ENCODE measurements around the gene MAP6D1. TPM values are rescaled to one million over a fixed set of nuclear protein-coding genes. Genes with fewer than 3 reads are reported as not detected.
A peak's percentile ranks its signal among the peaks of the same experiment; 100 is the strongest.

The MAP6D1 gene
- total RNA-seq = 1 to 10 TPM; 3.7 to 3.8 TPM
- polyA plus RNA-seq = 3.6 TPM

GRCh38 chr3:183825456-183826161 is at the start of gene MAP6D1:
MAP6D1 (minus strand) TSS chr3:183825577; CDS start chr3:183825547, 30 bp downstream.
- POLR2A ChIA-PET = interaction anchor here (2.1 kb wide), 1 partner anchor 10 kb away, joined by 10 read pairs; no protein-coding TSS in a partner anchor
- Mint-ChIP-seq H3K36me3 (peaks cover 0 to 23% (median 2%) of the 10 kb centered on the region in 3 donors), H3K27ac (peak within 1 kb of the TSS in 7 of 8 donors; percentile 16 to 90 (median 62)), H3K4me3 (peak within 1 kb of the TSS; percentile 77 to 90 (median 82)), H3K27me3 (no peaks in the 10 kb centered on the region), H3K4me1 (peaks cover 11 to 23% (median 19%) of the 10 kb centered on the region in 3 donors), H3K9me3 (no peaks in the 10 kb centered on the region)
- Histone ChIP-seq H3K27ac (ENCODE audit: low read depth, low read length) (no peak within 1 kb of the TSS), H3K9me3 (ENCODE audit: low read length) (no peaks in the 10 kb centered on the region), H3K4me1 (ENCODE audit: insufficient read depth, low read length) (peaks cover 10% of the 10 kb centered on the region), H3K4me3 (ENCODE audit: low read length) (peak within 1 kb of the TSS; percentile 46), H3K36me3 (ENCODE audit: insufficient read depth, low read length) (no peaks in the 10 kb centered on the region), H3K27me3 (ENCODE audit: insufficient read depth, low read length, poor library complexity, severe bottlenecking) (no peaks in the 10 kb centered on the region)
- DNase-seq = peak; percentile 24 to 71 (median 40)
- CTCF ChIA-PET = interaction anchor here (1.3 to 2.5 kb wide), 5 partner anchors 8 to 66 kb away, joined by 4 to 8 read pairs (median 4); partner anchors contain the start of gene PARL

- Mint-ChIP-seq H3K9me3 (no peaks in the 10 kb centered on the region), H3K27ac (peak overlapping the region in 1 of 8 donors; percentile 47), H3K4me1 (peaks cover 43 to 67% (median 62%) of the 10 kb centered on the region in 3 donors), H3K4me3 (no peak overlapping the region), H3K36me3 (peaks cover 0 to 46% (median 3%) of the 10 kb centered on the region in 3 donors), H3K27me3 (no peaks in the 10 kb centered on the region)
- Histone ChIP-seq H3K27me3 (ENCODE audit: insufficient read depth, low read length, poor library complexity, severe bottlenecking) (no peaks in the 10 kb centered on the region), H3K9me3 (ENCODE audit: low read length) (no peaks in the 10 kb centered on the region), H3K27ac (ENCODE audit: low read depth, low read length) (no peak overlapping the region), H3K36me3 (ENCODE audit: insufficient read depth, low read length) (no peaks in the 10 kb centered on the region), H3K4me3 (ENCODE audit: low read length) (no peak overlapping the region), H3K4me1 (ENCODE audit: insufficient read depth, low read length) (peaks cover 14% of the 10 kb centered on the region)
- DNase-seq = no peak
- POLR2A ChIA-PET = no interaction called here
- CTCF ChIA-PET = no interaction called here
Measured at GRCh38 chr3:183873914-183874313, 48.5 kb upstream of the MAP6D1 start.

- Mint-ChIP-seq H3K9me3 (no peaks in the 10 kb centered on the region), H3K27me3 (no peaks in the 10 kb centered on the region), H3K27ac (peak overlapping the region in 1 of 8 donors; percentile 3), H3K36me3 (peaks cover 0 to 43% (median 0%) of the 10 kb centered on the region in 3 donors), H3K4me1 (peaks cover 32 to 46% (median 45%) of the 10 kb centered on the region in 3 donors), H3K4me3 (no peak overlapping the region)
- POLR2A ChIA-PET = no interaction called here
- no peaks in the 10 kb centered on the region for H3K9me3 ChIP-seq (ENCODE audit: low read length)
- no peak for DNase-seq
- H3K36me3 ChIP-seq (ENCODE audit: insufficient read depth, low read length) = no peaks in the 10 kb centered on the region
- no peak overlapping the region for H3K4me3 ChIP-seq (ENCODE audit: low read length)
- H3K27me3 ChIP-seq (ENCODE audit: insufficient read depth, low read length, poor library complexity, severe bottlenecking) = no peaks in the 10 kb centered on the region
- H3K27ac ChIP-seq (ENCODE audit: low read depth, low read length) = no peak overlapping the region
- CTCF ChIA-PET = no interaction called here
- peaks cover 14% of the 10 kb centered on the region for H3K4me1 ChIP-seq (ENCODE audit: insufficient read depth, low read length)
Measured at GRCh38 chr3:183871541-183871940, 46.2 kb upstream of the MAP6D1 start.

GRCh38 chr3:183870563-183870962 is 45.2 kb upstream of the MAP6D1 start:
- no peaks in the 10 kb centered on the region for H3K9me3 ChIP-seq (ENCODE audit: low read length)
- CTCF ChIA-PET = no interaction called here
- DNase-seq = peak in 1 of 5 donors; percentile 31
- Mint-ChIP-seq H3K27ac (peak overlapping the region in 4 of 8 donors; percentile 0 to 82 (median 43)), H3K4me3 (no peak overlapping the region), H3K9me3 (no peaks in the 10 kb centered on the region), H3K27me3 (no peaks in the 10 kb centered on the region), H3K4me1 (peaks cover 31 to 44% (median 42%) of the 10 kb centered on the region in 3 donors), H3K36me3 (peaks cover 0 to 44% (median under 1%) of the 10 kb centered on the region in 3 donors)
- H3K36me3 ChIP-seq (ENCODE audit: insufficient read depth, low read length) = no peaks in the 10 kb centered on the region
- H3K4me1 ChIP-seq (ENCODE audit: insufficient read depth, low read length) = peaks cover 14% of the 10 kb centered on the region
- POLR2A ChIA-PET = no interaction called here
- no peaks in the 10 kb centered on the region for H3K27me3 ChIP-seq (ENCODE audit: insufficient read depth, low read length, poor library complexity, severe bottlenecking)
- H3K4me3 ChIP-seq (ENCODE audit: low read length) = no peak overlapping the region
- no peak overlapping the region for H3K27ac ChIP-seq (ENCODE audit: low read depth, low read length)

- ChIA-PET CTCF (no interaction called here), POLR2A (no interaction called here)
- peaks cover 13% of the 10 kb centered on the region for H3K36me3 ChIP-seq (ENCODE audit: insufficient read depth, low read length)
- H3K9me3 ChIP-seq (ENCODE audit: low read length) = no peaks in the 10 kb centered on the region
- peak overlapping the region in 2 of 8 donors; percentile 23 to 84 for H3K27ac Mint-ChIP-seq
- H3K27me3 ChIP-seq (ENCODE audit: insufficient read depth, low read length, poor library complexity, severe bottlenecking) = no peaks in the 10 kb centered on the region
- no peaks in the 10 kb centered on the region for H3K9me3 Mint-ChIP-seq
- peaks cover 12% of the 10 kb centered on the region for H3K4me1 ChIP-seq (ENCODE audit: insufficient read depth, low read length)
- H3K27me3 Mint-ChIP-seq = no peaks in the 10 kb centered on the region
- no peak overlapping the region for H3K27ac ChIP-seq (ENCODE audit: low read depth, low read length)
- no peak overlapping the region for H3K4me3 ChIP-seq (ENCODE audit: low read length)
- peaks cover 27 to 39% (median 32%) of the 10 kb centered on the region in 3 donors for H3K4me1 Mint-ChIP-seq
- DNase-seq = no peak
- no peak overlapping the region for H3K4me3 Mint-ChIP-seq
- peaks cover 0 to 53% (median 8%) of the 10 kb centered on the region in 3 donors for H3K36me3 Mint-ChIP-seq
Measured at GRCh38 chr3:183868796-183869195, 43.4 kb upstream of the MAP6D1 start.

- H3K9me3 ChIP-seq (ENCODE audit: low read length) = no peaks in the 10 kb centered on the region
- H3K4me3 ChIP-seq (ENCODE audit: low read length) = no peak overlapping the region
- H3K27me3 Mint-ChIP-seq = no peaks in the 10 kb centered on the region
- H3K4me3 Mint-ChIP-seq = no peak overlapping the region
- no peaks in the 10 kb centered on the region for H3K27me3 ChIP-seq (ENCODE audit: insufficient read depth, low read length, poor library complexity, severe bottlenecking)
- H3K9me3 Mint-ChIP-seq = no peaks in the 10 kb centered on the region
- peaks cover 0 to 88% (median 24%) of the 10 kb centered on the region in 3 donors for H3K36me3 Mint-ChIP-seq
- peaks cover 38% of the 10 kb centered on the region for H3K36me3 ChIP-seq (ENCODE audit: insufficient read depth, low read length)
- POLR2A ChIA-PET = no interaction called here
- H3K27ac ChIP-seq (ENCODE audit: low read depth, low read length) = no peak overlapping the region
- H3K4me1 Mint-ChIP-seq = peaks cover 0 to 5% (median 4%) of the 10 kb centered on the region in 3 donors
- CTCF ChIA-PET = no interaction called here
- no peak overlapping the region for H3K27ac Mint-ChIP-seq
- no peaks in the 10 kb centered on the region for H3K4me1 ChIP-seq (ENCODE audit: insufficient read depth, low read length)
- no peak for DNase-seq
Measured at GRCh38 chr3:183862610-183863009, 37.2 kb upstream of the MAP6D1 start.

GRCh38 chr3:183857863-183858262 is 32.5 kb upstream of the MAP6D1 start:
- H3K27ac ChIP-seq (ENCODE audit: low read depth, low read length) = no peak overlapping the region
- no peaks in the 10 kb centered on the region for H3K27me3 ChIP-seq (ENCODE audit: insufficient read depth, low read length, poor library complexity, severe bottlenecking)
- POLR2A ChIA-PET = no interaction called here
- no peaks in the 10 kb centered on the region for H3K27me3 Mint-ChIP-seq
- no peaks in the 10 kb centered on the region for H3K4me1 ChIP-seq (ENCODE audit: insufficient read depth, low read length)
- DNase-seq = no peak
- peaks cover 0 to 17% (median 13%) of the 10 kb centered on the region in 3 donors for H3K4me1 Mint-ChIP-seq
- no peak overlapping the region for H3K4me3 ChIP-seq (ENCODE audit: low read length)
- no peaks in the 10 kb centered on the region for H3K9me3 Mint-ChIP-seq
- H3K36me3 Mint-ChIP-seq = peaks cover 0 to 80% (median 24%) of the 10 kb centered on the region in 3 donors
- H3K9me3 ChIP-seq (ENCODE audit: low read length) = no peaks in the 10 kb centered on the region
- no peak overlapping the region for H3K4me3 Mint-ChIP-seq
- peaks cover 22% of the 10 kb centered on the region for H3K36me3 ChIP-seq (ENCODE audit: insufficient read depth, low read length)
- peak overlapping the region in 4 of 8 donors; percentile 8 to 81 (median 60) for H3K27ac Mint-ChIP-seq
- CTCF ChIA-PET = no interaction called here

GRCh38 chr3:183854318-183855035 is 29.1 kb upstream of the MAP6D1 start:
- H3K27me3 ChIP-seq (ENCODE audit: insufficient read depth, low read length, poor library complexity, severe bottlenecking) = no peaks in the 10 kb centered on the region
- peak overlapping the region in 1 of 8 donors; percentile 10 for H3K27ac Mint-ChIP-seq
- no peaks in the 10 kb centered on the region for H3K27me3 Mint-ChIP-seq
- no peak overlapping the region for H3K27ac ChIP-seq (ENCODE audit: low read depth, low read length)
- no peak for DNase-seq
- H3K9me3 Mint-ChIP-seq = no peaks in the 10 kb centered on the region
- H3K9me3 ChIP-seq (ENCODE audit: low read length) = no peaks in the 10 kb centered on the region
- peaks cover 4% of the 10 kb centered on the region for H3K36me3 ChIP-seq (ENCODE audit: insufficient read depth, low read length)
- H3K36me3 Mint-ChIP-seq = peaks cover 0 to 75% (median 24%) of the 10 kb centered on the region in 3 donors
- H3K4me1 Mint-ChIP-seq = peaks cover 0 to 33% (median 13%) of the 10 kb centered on the region in 3 donors
- CTCF ChIA-PET = no interaction called here
- H3K4me1 ChIP-seq (ENCODE audit: insufficient read depth, low read length) = no peaks in the 10 kb centered on the region
- H3K4me3 ChIP-seq (ENCODE audit: low read length) = no peak overlapping the region
- no peak overlapping the region for H3K4me3 Mint-ChIP-seq
- POLR2A ChIA-PET = interaction anchor here (0.7 kb wide), 1 partner anchor 201 kb away, joined by 4 read pairs; no protein-coding TSS in a partner anchor
